Prostate gland (tissue), 2 donors: ENCODE measurements around the gene THSD4. TPM values are rescaled to one million over a fixed set of nuclear protein-coding genes. Genes with fewer than 3 reads are reported as not detected.

Experiments
- DNase-seq: peaks from one replicate; pipeline ENCODE4 v3.0.0-alpha.2; 2019; ENCODE audit warnings: low spot score
- H3K27ac ChIP-seq, 2 donors: fragments of 200-600 bp; sonication (generic); 2 replicates each; pipeline ENCODE4 v1.5.1; 2017 to 2019
- H3K27me3 ChIP-seq: fragments of 200-600 bp; sonication (generic); replicated peaks from 2 replicates; pipeline ENCODE4 v1.5.1; 2019; ENCODE audit not compliant: insufficient read depth
- H3K36me3 ChIP-seq, 2 donors: fragments of 200-600 bp; sonication (generic); 1 replicate in 1 of 2; 2 replicates in 1 of 2; pipeline versions ENCODE4 v1.5.1 to v1.8.1; 2017 to 2019
- H3K4me1 ChIP-seq: fragments of 200-600 bp; sonication (generic); replicated peaks from 2 replicates; pipeline ENCODE4 v1.5.1; 2019
- H3K4me3 ChIP-seq, 2 donors: fragments of 200-600 bp; sonication (generic); 2 replicates each; pipeline ENCODE4 v1.5.1; 2017 to 2019
- H3K9me3 ChIP-seq: fragments of 200-600 bp; sonication (generic); 2 replicates; pipeline ENCODE4 v1.5.1; 2017
- CTCF ChIP-seq, 4 experiments: fragments of 200-600 bp in 2 of 4; fragments of 450-650 bp in 2 of 4; sonication (generic) in 2 of 4; IDR thresholded peaks; 1 replicate in 3 of 4; 2 replicates in 1 of 4; pipeline ENCODE4 v1.5.1; 2016 to 2019; ENCODE audit warnings: antibody characterized with exemption in 4 of 4, mild to moderate bottlenecking in 2 of 4, moderate library complexity in 2 of 4
- POLR2A ChIP-seq: fragments of 450-650 bp; IDR thresholded peaks from one replicate; pipeline ENCODE4 v1.6.1; 2016; ENCODE audit warnings: antibody characterized with exemption, mild to moderate bottlenecking
- POLR2AphosphoS5 ChIP-seq: sonication (generic); formaldehyde crosslinking; IDR thresholded peaks from one replicate; pipeline ENCODE4 v1.6.1; 2017; ENCODE audit warnings: antibody characterized with exemption
- WGBS: methylation state at CpG from one replicate; pipeline ENCODE4 v1.1.5; 2018; 5-methylcytosine and 5-hydroxymethylcytosine counted together
- intact Hi-C: fragments of 100-400 bp; cut with DNase I; formaldehyde crosslinking; loops from one replicate; pipeline ENCODE4 v1.14.2; 2022
- total RNA-seq, 2 donors: library from RNA; depleted of rRNA; stranded (reverse); fragments of >200 nt; gene quantifications; one replicate each; pipeline ENCODE4 v1.1.0, GENCODE V29; 2016

The THSD4 gene
- total RNA-seq, 2 donors from 2014 or later = 84.1 to 223 TPM

GRCh38 chr15:71088683-71089082 lies 26.6 kb upstream of the THSD4 start:
- H3K36me3 ChIP-seq = no peaks in the 10 kb centered on the region
- 90% methylated on average over 1 of the region's 1 CpG for WGBS
- H3K9me3 ChIP-seq = no peaks in the 10 kb centered on the region
- intact Hi-C loops = no loop called here
- no peak overlapping the region for H3K4me3 ChIP-seq
- no peaks in the 10 kb centered on the region for H3K27me3 ChIP-seq
- H3K4me1 ChIP-seq = peaks cover 3% of the 10 kb centered on the region
- no peak for DNase-seq
- no peak for TF ChIP-seq POLR2A
- TF ChIP-seq CTCF (IDR thresholded peaks at IDR 0.05) = no peak
- TF ChIP-seq POLR2AphosphoS5 = no peak
- H3K27ac ChIP-seq = no peak overlapping the region

GRCh38 chr15:71089801-71090200 lies 25.5 kb upstream of the THSD4 start:
- Histone ChIP-seq H3K27me3 (no peaks in the 10 kb centered on the region), H3K4me1 (peaks cover 3% of the 10 kb centered on the region), H3K4me3 (no peak overlapping the region), H3K27ac (no peak overlapping the region), H3K36me3 (no peaks in the 10 kb centered on the region), H3K9me3 (no peaks in the 10 kb centered on the region)
- TF ChIP-seq POLR2AphosphoS5 = no peak
- no peak for TF ChIP-seq POLR2A
- no peak for TF ChIP-seq CTCF (IDR thresholded peaks at IDR 0.05)
- intact Hi-C loops = no loop called here
- 61% methylated on average over 1 of the region's 1 CpG for WGBS
- DNase-seq = no peak

- no peaks in the 10 kb centered on the region for H3K9me3 ChIP-seq
- H3K4me1 ChIP-seq = peaks cover 7% of the 10 kb centered on the region
- DNase-seq = no peak
- intact Hi-C loops = no loop called here
- no peaks in the 10 kb centered on the region for H3K36me3 ChIP-seq
- WGBS = 100% methylated on average over 1 of the region's 1 CpG
- H3K27me3 ChIP-seq = no peaks in the 10 kb centered on the region
- H3K4me3 ChIP-seq = no peak overlapping the region
- H3K27ac ChIP-seq = no peak overlapping the region
- TF ChIP-seq CTCF (IDR thresholded peaks at IDR 0.05) = no peak
- TF ChIP-seq POLR2AphosphoS5 = no peak
- TF ChIP-seq POLR2A = no peak
Observed at GRCh38 chr15:71091601-71092000, 23.7 kb upstream of the THSD4 start.

GRCh38 chr15:71092056-71092600 lies 23.1 kb upstream of the THSD4 start:
- Histone ChIP-seq H3K4me3 (no peak overlapping the region), H3K36me3 (no peaks in the 10 kb centered on the region), H3K4me1 (peaks cover 12% of the 10 kb centered on the region), H3K9me3 (no peaks in the 10 kb centered on the region), H3K27ac (no peak overlapping the region), H3K27me3 (no peaks in the 10 kb centered on the region)
- intact Hi-C loops = no loop called here
- TF ChIP-seq POLR2A = no peak
- no peak for TF ChIP-seq POLR2AphosphoS5
- TF ChIP-seq CTCF (IDR thresholded peaks at IDR 0.05) = no peak
- DNase-seq = no peak
- 94% methylated on average over 7 of the region's 7 CpGs for WGBS
